ENCODE data around the gene SAMD4A.

Gene SAMD4A

DNA sequence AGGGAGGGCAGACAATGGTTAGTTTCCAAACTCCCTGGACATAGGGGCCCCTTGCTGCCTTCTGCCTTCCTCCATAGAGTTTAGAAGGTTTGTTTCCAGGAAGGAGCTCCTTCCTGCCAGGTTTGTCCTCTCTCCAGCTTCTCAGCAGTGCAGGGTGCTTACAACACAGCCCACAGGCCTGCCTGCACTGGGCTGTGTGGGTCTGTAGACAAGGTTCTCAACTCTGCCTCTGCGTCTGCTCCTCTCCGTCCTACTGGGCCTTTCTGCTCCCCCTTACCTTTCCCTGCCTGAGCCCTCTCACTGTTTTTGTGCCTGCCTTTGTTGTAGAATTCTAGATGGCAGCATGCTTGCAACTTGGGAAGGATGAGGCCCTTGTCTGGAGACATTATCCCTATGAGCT lies 124.0 kb downstream of the SAMD4A start:
- no peaks in the 10 kb centered on the region for H3K36me3 ChIP-seq (ENCODE audit: control insufficient read depth, insufficient read depth, low read length)
- peaks cover 4% of the 10 kb centered on the region for H3K4me1 ChIP-seq (ENCODE audit: control insufficient read depth, insufficient read depth, low read length)
- no peak overlapping the region for H3K27ac ChIP-seq (ENCODE audit: low read length)
- H3K4me3 ChIP-seq (ENCODE audit: low read length): no peak overlapping the region
- WGBS (ENCODE audit: insufficient coverage, insufficient read length): no CpG with 5 or more reads among the region's 2 CpGs
- no peak for DNase-seq (ENCODE audit: low read depth, low spot score)
- no peaks in the 10 kb centered on the region for H3K9me3 ChIP-seq (ENCODE audit: control insufficient read depth, insufficient read depth, low read length)
- H3K27me3 ChIP-seq (ENCODE audit: control insufficient read depth, insufficient read depth, low read length): no peaks in the 10 kb centered on the region

DNA sequence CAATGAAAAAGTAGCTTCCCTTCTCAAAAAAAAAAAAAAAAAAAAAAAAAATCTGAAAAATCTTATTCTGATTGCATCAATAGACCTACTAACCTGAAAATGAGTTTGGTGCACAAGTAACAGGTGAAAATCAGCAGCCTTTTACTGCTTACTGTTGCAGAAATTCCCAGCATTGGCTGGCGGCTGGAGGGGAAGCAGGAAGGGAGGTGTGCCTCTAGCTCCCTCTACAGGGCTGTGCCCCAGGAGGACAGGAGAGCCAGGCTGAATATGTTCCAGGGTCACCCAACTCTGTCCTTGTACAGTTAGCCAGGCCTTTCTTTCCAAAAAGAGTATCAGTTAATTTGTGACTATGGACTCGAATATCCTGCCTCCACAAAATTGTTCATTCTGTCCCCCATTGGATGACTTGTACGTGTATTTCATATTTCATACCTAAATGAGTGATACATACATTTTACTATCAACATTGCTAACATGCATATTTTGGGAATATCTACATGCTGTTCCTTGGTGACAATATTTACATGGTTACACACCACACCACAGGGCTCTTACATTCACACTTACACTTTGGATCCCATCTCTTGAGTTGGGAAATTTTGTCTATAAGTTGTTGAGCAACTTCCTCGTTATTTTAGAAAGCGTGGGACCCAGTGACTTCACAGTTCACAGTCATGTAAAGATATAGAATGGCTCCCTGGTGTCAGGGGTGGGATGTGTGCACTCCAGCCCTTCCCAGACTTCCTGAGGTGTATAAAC lies 124.8 kb downstream of the SAMD4A start:
- Histone ChIP-seq H3K4me1 (ENCODE audit: control insufficient read depth, insufficient read depth, low read length) (peaks cover 4% of the 10 kb centered on the region), H3K27ac (ENCODE audit: low read length) (no peak overlapping the region), H3K27me3 (ENCODE audit: control insufficient read depth, insufficient read depth, low read length) (no peaks in the 10 kb centered on the region), H3K4me3 (ENCODE audit: low read length) (no peak overlapping the region), H3K9me3 (ENCODE audit: control insufficient read depth, insufficient read depth, low read length) (no peaks in the 10 kb centered on the region), H3K36me3 (ENCODE audit: control insufficient read depth, insufficient read depth, low read length) (no peaks in the 10 kb centered on the region)
- no CpG with 5 or more reads among the region's 5 CpGs for WGBS (ENCODE audit: insufficient coverage, insufficient read length)
- peak; percentile 58 for DNase-seq (ENCODE audit: low read depth, low spot score)

DNA sequence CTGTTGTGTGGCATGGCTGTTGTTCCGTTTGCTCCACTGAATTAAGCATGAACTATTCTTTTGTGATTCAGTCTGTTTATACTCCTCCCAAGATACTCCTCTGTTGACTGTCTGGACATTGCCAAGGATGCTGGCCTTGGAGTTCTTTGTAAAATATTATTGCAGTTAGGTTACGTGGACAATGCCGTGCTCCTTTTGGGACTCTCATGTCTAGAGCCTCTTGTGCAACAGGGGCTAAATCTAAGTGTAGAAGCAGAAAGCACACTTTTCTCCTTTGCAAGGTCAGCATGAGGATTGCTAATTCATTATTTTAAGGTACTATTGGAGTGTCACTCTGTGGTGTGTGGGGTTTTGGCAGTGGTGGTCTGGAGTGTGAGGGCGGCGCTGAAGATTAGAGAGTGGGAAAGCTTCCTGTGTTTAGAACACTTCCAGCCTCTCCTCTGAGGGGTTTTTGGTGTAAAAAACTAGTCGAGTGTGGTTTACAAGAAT lies 125.4 kb downstream of the SAMD4A start:
- H3K9me3 ChIP-seq (ENCODE audit: control insufficient read depth, insufficient read depth, low read length): no peaks in the 10 kb centered on the region
- no peaks in the 10 kb centered on the region for H3K27me3 ChIP-seq (ENCODE audit: control insufficient read depth, insufficient read depth, low read length)
- no peak for DNase-seq (ENCODE audit: low read depth, low spot score)
- H3K4me3 ChIP-seq (ENCODE audit: low read length): no peak overlapping the region
- H3K27ac ChIP-seq (ENCODE audit: low read length): no peak overlapping the region
- no peaks in the 10 kb centered on the region for H3K36me3 ChIP-seq (ENCODE audit: control insufficient read depth, insufficient read depth, low read length)
- no CpG with 5 or more reads among the region's 6 CpGs for WGBS (ENCODE audit: insufficient coverage, insufficient read length)
- peaks cover 4% of the 10 kb centered on the region for H3K4me1 ChIP-seq (ENCODE audit: control insufficient read depth, insufficient read depth, low read length)

DNA sequence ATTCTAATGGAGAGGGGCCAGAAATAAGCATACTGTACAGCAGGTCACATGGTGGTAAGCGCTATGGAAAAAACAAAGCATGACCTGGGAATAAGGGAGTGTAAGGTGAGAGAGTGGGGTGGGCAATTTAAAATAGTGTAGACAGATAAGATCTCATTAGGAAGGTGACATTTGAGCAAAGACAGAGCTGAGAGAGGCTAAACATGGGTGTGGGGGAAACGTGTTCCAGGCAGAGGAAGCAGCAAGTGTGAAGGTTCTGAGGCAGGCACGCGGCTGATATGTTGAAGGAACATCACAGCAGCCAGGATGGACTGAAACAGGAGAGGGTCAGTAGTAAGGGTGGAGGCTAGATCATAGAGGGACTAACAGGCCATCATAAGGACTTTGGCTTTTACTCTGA lies 126.8 kb downstream of the SAMD4A start:
- Histone ChIP-seq H3K9me3 (ENCODE audit: control insufficient read depth, insufficient read depth, low read length) (no peaks in the 10 kb centered on the region), H3K27me3 (ENCODE audit: control insufficient read depth, insufficient read depth, low read length) (no peaks in the 10 kb centered on the region), H3K36me3 (ENCODE audit: control insufficient read depth, insufficient read depth, low read length) (no peaks in the 10 kb centered on the region), H3K27ac (ENCODE audit: low read length) (no peak overlapping the region), H3K4me3 (ENCODE audit: low read length) (no peak overlapping the region), H3K4me1 (ENCODE audit: control insufficient read depth, insufficient read depth, low read length) (peaks cover 4% of the 10 kb centered on the region)
- no peak for DNase-seq (ENCODE audit: low read depth, low spot score)
- WGBS (ENCODE audit: insufficient coverage, insufficient read length): no CpG with 5 or more reads among the region's 4 CpGs

DNA sequence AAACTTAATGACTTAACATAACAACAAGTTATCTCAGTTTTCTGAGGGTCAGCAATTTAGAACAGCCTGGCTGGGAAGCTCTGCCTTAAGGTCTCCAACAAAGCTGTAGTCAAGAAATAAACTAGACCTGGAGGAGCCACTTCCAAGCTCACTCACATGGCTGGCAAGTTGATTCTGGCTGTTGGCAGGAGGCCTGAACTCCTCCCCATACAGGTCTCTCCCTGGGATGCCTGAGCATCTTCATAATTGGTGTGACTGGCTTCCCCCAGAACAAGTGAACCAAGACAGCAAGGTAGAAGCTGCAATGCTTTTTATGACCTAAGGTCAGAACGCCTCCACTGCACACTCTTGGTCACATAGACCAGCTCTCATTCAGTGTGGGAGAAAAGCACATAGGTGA lies 128.3 kb downstream of the SAMD4A start:
- no peaks in the 10 kb centered on the region for H3K9me3 ChIP-seq (ENCODE audit: control insufficient read depth, insufficient read depth, low read length)
- DNase-seq (ENCODE audit: low read depth, low spot score): no peak
- H3K4me1 ChIP-seq (ENCODE audit: control insufficient read depth, insufficient read depth, low read length): peaks cover 4% of the 10 kb centered on the region
- H3K36me3 ChIP-seq (ENCODE audit: control insufficient read depth, insufficient read depth, low read length): no peaks in the 10 kb centered on the region
- no peak overlapping the region for H3K4me3 ChIP-seq (ENCODE audit: low read length)
- H3K27me3 ChIP-seq (ENCODE audit: control insufficient read depth, insufficient read depth, low read length): no peaks in the 10 kb centered on the region
- no CpG with 5 or more reads among the region's 1 CpG for WGBS (ENCODE audit: insufficient coverage, insufficient read length)
- no peak overlapping the region for H3K27ac ChIP-seq (ENCODE audit: low read length)

DNA sequence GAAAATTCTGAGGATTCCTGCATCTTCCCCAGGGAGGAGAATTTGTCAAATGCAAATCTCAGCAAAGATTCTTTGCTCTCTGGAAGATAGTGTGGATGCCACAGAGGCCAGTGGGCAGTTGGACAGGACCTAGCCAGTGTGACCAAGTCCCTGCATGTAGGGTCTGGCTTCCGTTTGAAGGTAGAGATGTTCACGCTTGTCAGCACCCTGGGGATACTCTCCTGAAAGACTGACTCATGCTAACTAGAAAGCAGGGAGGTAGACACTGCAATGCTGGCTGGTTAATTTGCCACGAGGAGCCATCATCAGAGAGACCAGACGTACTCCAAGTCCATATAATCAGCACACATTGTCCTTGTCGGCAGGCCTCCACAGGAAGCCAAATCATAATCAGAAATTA lies 130.1 kb downstream of the SAMD4A start:
- no peaks in the 10 kb centered on the region for H3K27me3 ChIP-seq (ENCODE audit: control insufficient read depth, insufficient read depth, low read length)
- WGBS (ENCODE audit: insufficient coverage, insufficient read length): no CpG with 5 or more reads among the region's 5 CpGs
- H3K9me3 ChIP-seq (ENCODE audit: control insufficient read depth, insufficient read depth, low read length): no peaks in the 10 kb centered on the region
- 0 out of 2 replicates have a peak, but pooled peaks cover under 1% of the 10 kb centered on the region for H3K36me3 ChIP-seq (ENCODE audit: control insufficient read depth, insufficient read depth, low read length)
- no peak overlapping the region for H3K27ac ChIP-seq (ENCODE audit: low read length)
- H3K4me3 ChIP-seq (ENCODE audit: low read length): no peak overlapping the region
- no peak for DNase-seq (ENCODE audit: low read depth, low spot score)
- no peaks in the 10 kb centered on the region for H3K4me1 ChIP-seq (ENCODE audit: control insufficient read depth, insufficient read depth, low read length)

DNA sequence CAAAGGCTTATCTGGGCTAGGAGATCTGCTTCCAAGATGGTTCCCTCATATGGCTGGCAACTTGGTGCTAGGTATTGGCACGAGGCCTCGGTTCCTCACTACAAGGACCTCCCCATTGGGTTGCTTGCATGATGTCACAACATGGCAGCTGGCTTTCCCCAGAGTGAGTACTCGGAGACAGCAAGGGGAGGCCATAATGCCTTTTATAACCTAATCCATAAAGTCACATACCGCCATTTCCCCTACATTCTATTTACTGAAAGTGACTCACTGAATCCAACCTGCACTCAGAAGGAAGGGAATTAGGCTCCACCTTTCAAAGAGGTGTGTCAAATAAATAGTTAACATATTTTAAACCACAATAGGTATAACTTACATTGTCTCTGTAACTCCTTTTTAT lies 130.9 kb downstream of the SAMD4A start:
- no CpG with 5 or more reads among the region's 4 CpGs for WGBS (ENCODE audit: insufficient coverage, insufficient read length)
- Histone ChIP-seq H3K4me3 (ENCODE audit: low read length) (no peak overlapping the region), H3K9me3 (ENCODE audit: control insufficient read depth, insufficient read depth, low read length) (no peaks in the 10 kb centered on the region), H3K4me1 (ENCODE audit: control insufficient read depth, insufficient read depth, low read length) (no peaks in the 10 kb centered on the region), H3K27me3 (ENCODE audit: control insufficient read depth, insufficient read depth, low read length) (no peaks in the 10 kb centered on the region), H3K27ac (ENCODE audit: low read length) (no peak overlapping the region), H3K36me3 (ENCODE audit: control insufficient read depth, insufficient read depth, low read length) (0 out of 2 replicates have a peak, but pooled peaks cover 3% of the 10 kb centered on the region)
- DNase-seq (ENCODE audit: low read depth, low spot score): no peak

DNA sequence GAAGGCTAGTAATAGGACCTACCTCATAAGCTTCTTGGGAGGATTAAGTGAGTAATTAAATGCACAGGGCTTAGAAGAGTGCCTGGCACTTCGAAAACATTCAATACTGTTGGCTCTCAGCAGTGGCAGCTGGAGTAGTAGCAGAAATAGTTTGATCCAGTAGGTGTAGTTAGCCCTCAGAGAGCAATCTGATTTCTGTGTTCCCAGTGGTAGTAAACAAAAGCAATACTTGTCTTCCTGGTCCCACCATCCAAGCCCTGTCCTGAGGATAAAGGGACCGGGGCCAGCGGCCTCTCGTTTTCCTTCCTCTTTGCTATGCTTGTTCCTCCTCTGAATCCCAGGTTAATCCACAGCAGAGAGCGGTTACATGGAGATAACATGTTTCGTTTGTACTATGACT lies 131.6 kb downstream of the SAMD4A start:
- no peaks in the 10 kb centered on the region for H3K9me3 ChIP-seq (ENCODE audit: control insufficient read depth, insufficient read depth, low read length)
- 0 out of 2 replicates have a peak, but pooled peaks cover 3% of the 10 kb centered on the region for H3K36me3 ChIP-seq (ENCODE audit: control insufficient read depth, insufficient read depth, low read length)
- no peak overlapping the region for H3K4me3 ChIP-seq (ENCODE audit: low read length)
- H3K4me1 ChIP-seq (ENCODE audit: control insufficient read depth, insufficient read depth, low read length): no peaks in the 10 kb centered on the region
- no CpG with 5 or more reads among the region's 6 CpGs for WGBS (ENCODE audit: insufficient coverage, insufficient read length)
- no peak for DNase-seq (ENCODE audit: low read depth, low spot score)
- no peaks in the 10 kb centered on the region for H3K27me3 ChIP-seq (ENCODE audit: control insufficient read depth, insufficient read depth, low read length)
- no peak overlapping the region for H3K27ac ChIP-seq (ENCODE audit: low read length)

DNA sequence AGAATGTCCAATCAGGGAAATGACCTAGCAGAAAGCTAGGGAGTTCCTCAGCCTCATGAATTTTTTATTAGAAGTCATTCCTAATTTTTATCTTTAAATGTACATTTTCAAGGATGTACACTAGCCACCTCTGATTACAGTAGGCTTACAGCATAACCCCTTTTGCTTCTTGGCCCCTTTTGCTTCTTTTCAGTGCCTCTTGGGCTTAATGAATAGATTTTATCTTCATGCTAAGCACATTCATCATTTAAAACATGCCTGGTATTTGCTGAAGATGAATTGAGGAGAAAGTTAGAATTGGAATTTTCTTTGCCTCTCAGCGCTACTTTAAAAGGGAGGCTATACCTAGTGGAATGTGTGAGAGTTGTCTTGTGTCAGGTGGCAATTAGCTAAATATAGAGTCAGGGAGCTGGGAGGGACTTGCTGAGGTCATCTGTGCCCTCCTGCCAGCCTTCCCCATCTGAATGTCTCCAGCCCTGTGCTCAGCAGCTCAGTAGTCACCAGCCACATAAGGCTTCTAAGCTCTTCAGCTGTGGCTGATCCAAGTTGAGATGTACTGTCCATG lies 132.1 kb downstream of the SAMD4A start:
- Histone ChIP-seq H3K27ac (ENCODE audit: low read length) (no peak overlapping the region), H3K4me1 (ENCODE audit: control insufficient read depth, insufficient read depth, low read length) (no peaks in the 10 kb centered on the region), H3K27me3 (ENCODE audit: control insufficient read depth, insufficient read depth, low read length) (no peaks in the 10 kb centered on the region), H3K4me3 (ENCODE audit: low read length) (no peak overlapping the region), H3K36me3 (ENCODE audit: control insufficient read depth, insufficient read depth, low read length) (0 out of 2 replicates have a peak, but pooled peaks cover 3% of the 10 kb centered on the region), H3K9me3 (ENCODE audit: control insufficient read depth, insufficient read depth, low read length) (no peaks in the 10 kb centered on the region)
- no peak for DNase-seq (ENCODE audit: low read depth, low spot score)
- no CpG with 5 or more reads among the region's 1 CpG for WGBS (ENCODE audit: insufficient coverage, insufficient read length)

DNA sequence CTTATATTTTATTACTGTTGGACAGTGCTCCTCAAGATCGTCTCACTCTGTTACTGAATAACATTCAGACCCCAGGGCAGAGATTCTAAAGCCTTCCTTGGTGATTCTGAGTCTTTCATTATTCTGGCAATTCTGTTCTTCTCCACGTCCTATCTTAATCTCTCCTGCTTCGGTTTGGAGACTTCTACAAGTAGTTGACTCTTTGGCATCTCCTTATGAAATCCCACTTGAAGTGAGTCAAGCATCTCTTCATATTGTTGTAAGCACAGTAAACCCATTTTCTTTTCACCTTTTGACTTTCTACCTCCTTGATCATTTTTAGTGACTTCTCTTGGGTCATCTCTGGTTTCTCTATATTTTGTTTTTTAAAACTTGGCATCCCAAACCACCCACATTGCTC lies 132.8 kb downstream of the SAMD4A start:
- Histone ChIP-seq H3K27ac (ENCODE audit: low read length) (no peak overlapping the region), H3K4me1 (ENCODE audit: control insufficient read depth, insufficient read depth, low read length) (no peaks in the 10 kb centered on the region), H3K9me3 (ENCODE audit: control insufficient read depth, insufficient read depth, low read length) (no peaks in the 10 kb centered on the region), H3K36me3 (ENCODE audit: control insufficient read depth, insufficient read depth, low read length) (0 out of 2 replicates have a peak, but pooled peaks cover 3% of the 10 kb centered on the region), H3K4me3 (ENCODE audit: low read length) (no peak overlapping the region), H3K27me3 (ENCODE audit: control insufficient read depth, insufficient read depth, low read length) (no peaks in the 10 kb centered on the region)
- WGBS (ENCODE audit: insufficient coverage, insufficient read length): no CpG with 5 or more reads among the region's 3 CpGs
- no peak for DNase-seq (ENCODE audit: low read depth, low spot score)

Data from iPS DF 6.9 (cell line).